GM21528 (cell line): Measurements from ENCODE around the gene INF2.
A peak's percentile ranks its signal among the peaks of the same experiment; 100 is the strongest.
"Not testable (repeated sequence)": the region's sequence is repeated elsewhere in the genome, so short reads cannot be mapped to it uniquely, and the experiment has no call there.

Experiments
- ATAC-seq: cut with Tn5 transposase; IDR thresholded peaks from one replicate; pipeline ENCODE4 v1.9.1; 2021; ENCODE audit warnings: mild to moderate bottlenecking, moderate library complexity; ENCODE audit not compliant: unreplicated experiment, low FRiP score

The INF2 gene

DNA sequence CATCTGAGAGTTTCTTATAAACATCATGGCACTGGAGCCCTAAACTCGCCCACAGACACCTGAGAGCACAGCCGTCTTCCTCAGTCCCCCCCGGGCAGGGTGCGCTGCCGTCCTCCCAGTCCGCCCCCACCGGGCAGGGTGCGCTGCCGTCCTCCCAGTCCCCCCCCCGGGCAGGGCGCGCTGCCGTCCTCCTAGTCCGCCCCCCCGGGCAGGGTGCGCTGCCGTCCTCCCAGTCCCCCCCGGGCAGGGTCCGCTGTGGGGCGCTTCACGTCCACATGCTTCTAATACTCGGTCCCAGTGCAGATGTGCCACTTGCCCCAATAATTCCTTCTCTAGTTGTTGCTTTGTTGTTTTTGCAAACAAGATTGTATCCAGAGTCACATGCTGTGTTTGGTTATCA lies 27.7 kb downstream of the INF2 start:
- no peak for ATAC-seq

DNA sequence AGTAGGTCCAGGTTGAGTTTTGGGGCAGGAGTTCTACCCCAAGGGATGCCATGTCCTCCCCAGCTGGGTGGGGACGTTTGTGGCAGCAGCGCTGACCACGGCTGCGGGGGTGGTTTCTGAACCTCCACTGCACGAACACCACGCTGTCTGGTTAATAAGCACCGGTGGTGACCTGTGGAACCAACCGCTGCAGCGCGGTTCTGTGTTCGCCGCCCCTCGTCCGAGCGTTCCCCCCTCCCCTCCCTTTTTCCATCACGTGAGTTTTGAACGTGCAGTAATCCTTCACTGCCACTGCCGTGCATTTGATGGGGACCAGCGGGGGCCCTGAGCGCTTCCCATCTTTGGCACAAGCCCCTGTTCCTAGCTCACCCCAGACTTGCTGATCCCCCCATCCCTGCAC lies 28.2 kb downstream of the INF2 start:
- ATAC-seq = no peak

DNA sequence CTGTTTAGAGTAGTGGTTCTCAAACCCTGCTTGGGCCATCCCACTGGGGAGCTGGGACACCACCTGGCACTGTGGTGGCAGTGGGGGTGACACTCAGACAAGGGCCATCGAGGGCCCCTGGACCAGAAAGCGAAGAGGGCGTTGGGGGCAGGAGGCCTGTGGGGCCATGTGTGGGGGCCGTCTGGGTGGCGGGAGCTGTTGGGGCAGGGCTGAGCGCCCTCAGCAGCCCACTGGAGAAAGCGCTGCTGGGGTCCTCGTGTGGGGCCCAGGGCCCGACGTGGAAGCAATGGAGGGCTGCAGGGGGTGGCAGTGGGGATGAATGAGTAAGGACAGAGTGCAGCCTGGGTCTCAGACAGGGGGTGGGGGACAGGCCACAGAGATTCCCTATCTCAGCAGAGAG lies 28.7 kb downstream of the INF2 start:
- ATAC-seq = no peak

DNA sequence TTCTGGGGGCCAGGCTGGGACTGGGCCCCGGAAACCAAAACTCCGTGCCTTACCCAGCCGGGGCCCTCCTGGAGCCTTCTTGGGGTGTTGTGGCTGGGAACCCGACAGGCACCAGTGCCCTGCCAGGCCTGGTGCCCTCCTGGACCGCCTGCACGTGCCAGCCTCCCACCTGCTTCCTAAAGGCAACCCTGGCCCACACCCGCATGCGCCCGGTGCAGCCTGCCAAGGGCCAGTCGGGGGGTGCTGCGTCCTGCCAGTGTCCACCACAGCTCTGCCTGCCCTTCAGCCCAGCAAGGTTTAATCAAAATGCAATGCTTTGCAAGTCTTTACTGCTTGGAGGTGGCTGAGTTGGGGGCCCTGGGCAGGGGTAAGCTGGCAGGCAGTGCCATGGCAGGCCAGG lies 29.5 kb downstream of the INF2 start:
- ATAC-seq = no peak

DNA sequence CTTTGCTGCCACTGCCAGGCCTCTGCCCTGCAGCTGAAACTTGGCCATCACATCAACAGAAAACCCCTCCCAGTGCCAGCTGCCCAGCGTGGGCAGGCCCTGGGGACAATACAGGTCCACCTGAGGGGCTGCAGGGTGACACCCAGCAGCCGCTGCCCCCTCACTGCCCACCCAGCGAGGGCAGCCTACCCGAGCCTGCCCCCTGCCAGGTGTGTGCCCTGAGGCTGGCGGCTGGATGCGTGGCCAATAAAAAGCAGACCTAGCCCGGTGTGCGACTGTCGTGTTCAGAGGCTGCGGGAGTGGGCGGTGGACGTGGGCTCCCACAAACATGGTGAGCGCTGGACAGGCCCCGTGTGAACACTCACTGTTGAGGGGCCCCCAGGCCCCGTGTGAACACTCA lies 29.9 kb downstream of the INF2 start:
- no peak for ATAC-seq

DNA sequence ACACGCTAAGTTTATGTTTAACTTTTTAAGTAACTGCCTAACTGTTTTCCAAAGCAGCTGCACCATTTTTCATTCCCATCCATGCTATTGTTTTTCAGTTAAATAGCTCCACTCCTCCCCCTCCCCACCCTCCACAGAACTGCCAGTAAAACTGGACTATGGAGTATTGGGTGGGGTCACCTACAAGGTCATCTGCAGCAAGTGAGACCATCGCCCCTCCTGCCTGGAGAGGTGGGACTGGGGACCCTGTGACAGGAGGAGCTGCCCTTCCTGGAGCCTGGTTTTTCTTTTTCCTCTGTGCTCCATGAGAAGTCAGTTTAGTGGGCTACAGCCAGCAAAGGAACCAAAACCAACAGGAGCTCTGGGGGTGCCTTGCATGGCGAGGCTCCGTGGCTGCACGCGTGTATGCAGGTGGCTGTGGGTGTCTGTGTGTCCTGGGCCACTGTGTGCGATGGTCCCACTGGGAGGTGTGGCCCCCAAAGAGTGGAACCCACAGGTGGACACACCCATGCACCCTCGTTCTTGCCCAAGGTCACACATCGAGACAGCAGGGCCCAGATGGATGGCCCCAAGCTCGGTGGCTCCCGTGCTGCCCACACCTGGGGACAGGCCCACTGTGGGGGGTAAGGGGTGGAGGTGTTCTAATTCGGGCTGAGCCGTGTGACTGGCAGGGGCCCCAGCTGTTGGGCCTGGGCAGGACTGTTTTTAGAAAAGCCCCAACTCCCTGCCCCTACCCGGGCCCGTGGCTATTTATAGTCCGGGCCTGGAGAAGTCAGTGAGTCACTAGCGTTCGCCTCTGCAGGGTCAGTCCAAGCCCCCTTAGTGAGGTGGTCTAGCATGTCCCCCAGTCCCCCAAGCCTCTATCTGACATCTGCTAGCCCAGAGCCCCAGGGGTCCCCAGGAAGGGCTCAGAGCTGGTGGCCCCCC lies 32.4 kb downstream of the INF2 start:
- no peak for ATAC-seq

DNA sequence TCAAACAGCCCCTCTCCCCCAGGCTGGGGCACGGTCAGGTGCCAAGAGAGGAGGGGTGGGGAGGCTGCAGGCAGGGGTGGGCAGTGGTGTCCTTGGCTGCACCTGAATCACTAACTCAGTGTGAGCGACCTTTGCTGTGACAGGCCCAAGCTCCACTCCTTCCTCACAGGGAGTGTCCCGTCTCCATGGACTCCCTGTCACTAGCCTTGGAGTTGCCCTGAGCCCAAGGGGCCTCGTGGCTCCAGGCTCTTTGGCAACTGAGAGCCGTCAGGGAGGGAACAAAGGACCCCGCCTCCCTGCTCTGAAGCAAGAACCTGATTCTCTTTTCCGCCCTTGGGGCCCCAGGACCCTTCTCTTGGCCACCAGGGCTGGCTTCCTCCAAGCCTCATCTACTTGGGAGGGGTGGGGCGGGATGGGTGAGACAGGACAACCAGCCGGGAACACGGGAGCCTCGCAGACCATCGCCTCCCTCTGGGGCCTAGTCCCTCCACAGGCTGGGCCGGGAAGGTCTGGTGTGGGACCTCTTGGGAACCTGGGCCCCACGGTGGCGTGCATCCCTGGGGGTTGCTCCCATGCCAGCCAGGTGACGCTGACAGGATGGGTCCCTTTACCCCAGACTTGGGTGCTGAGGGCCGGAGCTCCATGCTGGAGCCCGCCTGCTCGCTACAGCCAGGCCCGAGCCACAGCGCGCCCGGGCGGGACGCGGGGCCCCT lies 33.7 kb downstream of the INF2 start:
- ATAC-seq = no peak

DNA sequence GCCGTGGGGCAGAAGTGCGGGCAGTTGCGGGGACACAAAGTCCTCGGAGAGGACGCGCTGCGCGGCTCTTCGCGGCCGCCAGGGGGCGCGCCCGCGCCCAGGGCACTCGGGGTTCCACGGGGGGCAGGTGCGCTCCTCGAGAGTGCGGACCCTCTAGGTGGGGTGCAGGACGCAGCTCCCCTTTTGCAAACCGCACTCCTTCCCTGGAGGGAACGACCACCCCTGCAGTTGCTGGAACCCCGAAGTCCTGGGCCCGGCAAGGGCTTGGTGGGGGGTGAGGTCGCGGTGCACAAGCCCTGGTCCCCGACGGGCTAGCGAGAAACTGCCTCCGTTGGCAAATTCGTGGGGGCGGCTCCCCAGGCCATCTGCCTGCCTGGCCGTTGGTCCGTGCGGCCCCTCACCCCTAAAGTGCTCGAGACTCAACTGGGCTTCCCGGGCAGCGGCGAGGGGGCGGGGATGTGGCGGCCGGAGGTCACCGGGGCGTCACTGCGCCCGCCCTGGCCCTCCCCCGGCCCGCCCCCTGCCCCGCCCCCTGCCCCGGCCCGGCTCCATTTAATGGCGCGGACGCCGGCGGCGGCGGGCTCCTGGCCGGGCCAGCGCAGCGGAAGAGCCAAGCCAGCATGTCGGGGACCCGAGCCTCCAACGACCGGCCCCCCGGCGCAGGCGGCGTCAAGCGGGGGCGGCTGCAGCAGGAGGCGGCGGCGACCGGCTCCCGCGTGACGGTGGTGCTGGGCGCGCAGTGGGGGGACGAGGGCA lies 34.4 kb downstream of the INF2 start, which contains the start of gene ADSS1:
Gene ADSS1, plus strand, starts transcription at position 579 of the 756 bp plus-strand sequence. Its CDS starts 42 bp downstream, at position 621.
- peak; percentile 57 for ATAC-seq

DNA sequence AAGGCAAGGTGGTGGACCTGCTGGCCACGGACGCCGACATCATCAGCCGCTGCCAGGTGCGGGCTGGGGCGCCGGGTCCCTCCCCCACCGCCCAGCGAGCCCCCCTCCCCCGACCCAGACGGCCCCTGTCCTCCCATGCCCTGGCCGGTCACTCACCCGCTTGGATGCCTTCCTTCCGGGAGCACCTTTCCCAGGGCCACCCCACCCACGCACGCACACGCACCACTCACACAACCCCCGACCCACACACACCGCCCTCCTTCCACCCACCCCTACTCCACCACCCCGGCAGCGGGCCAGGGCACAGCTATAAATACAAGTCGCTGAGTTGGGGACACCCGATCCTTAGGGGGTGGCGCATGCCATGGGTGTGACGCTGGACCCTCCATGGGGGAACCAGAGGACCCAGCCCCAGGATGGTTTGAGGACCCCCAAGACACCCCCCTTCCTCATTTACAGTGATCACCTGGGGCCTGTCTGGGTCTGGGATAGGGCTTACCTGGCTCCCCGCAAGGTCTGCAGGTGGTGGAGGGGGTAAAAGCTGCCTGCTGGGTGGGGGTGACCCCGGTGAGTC lies 35.1 kb downstream of the INF2 start:
- no peak for ATAC-seq

DNA sequence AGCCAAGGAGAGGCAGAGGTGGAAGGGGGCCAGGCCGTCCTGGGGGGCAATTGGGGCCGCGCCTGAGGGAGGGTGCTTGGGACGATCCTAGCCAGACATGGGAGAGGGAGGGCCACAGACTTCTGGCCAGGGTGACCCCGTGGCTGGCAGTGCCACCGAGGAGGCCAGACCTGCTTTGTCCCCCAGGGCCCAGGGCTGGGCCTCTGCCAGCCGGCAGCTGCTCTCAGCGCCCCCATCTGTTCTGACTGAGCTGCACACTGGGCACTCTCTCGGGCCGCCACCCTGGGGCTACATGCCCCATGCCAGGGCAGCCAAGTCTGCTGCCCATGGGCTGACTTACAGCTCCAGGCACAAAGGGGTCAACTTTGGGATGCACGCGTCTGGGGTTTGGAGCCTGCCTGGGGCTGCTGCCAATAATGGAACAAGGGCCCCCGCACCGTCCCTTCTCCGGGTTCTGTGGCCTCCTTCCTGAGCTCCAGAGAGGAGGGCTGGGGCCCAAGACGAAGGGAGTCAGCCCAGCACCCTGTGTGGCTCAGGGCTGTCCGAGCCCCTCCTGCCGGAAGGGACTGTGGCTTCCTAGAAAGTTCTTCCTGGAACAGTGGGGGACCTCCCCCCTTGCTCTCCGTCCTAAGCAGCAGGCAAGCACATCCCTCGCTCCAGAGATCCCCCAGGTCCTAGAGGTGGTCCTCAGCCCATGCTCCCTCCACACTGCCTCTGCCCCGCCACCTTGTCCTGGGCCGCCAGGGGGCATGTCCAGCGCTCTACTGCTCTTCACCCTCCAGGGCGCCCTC lies 35.8 kb downstream of the INF2 start:
- no peak for ATAC-seq

DNA sequence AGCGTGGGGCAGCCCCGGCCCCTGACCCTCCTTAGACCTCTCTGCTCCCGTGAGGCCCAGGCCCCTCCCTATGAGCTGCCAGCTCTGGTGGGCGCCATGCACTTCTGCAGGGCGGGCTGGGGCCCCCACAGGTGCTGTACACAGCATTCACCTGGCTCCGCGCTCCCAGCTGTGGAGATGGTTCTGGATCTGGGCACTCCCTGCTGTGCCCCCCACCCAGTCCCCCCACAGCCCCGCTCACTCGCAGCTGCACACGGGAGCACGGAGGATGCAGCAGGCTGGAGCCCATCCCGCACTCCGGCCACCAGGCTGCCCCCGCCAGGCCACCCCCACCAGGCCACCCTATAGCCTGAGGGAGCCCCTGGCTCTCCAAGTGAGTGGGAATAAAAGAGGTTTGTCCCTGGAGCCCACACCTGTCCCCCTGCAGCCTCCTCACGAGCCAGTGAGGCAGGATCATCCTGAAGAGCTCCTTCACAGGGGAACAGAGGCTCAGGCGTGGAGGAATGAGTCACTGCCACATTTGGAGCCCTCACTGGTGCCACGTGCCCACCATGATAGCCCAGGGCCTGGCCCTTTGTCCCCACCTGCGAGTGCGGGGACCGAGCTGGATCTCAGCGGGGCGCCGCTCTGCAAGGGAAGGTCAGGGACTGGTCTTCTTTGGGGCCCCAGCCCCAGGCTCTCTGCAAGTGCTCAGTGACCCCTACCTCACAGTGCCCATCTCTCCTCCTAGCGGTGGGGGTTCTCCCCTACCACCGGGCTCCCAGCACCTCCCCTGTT lies 36.5 kb downstream of the INF2 start:
- ATAC-seq = no peak

DNA sequence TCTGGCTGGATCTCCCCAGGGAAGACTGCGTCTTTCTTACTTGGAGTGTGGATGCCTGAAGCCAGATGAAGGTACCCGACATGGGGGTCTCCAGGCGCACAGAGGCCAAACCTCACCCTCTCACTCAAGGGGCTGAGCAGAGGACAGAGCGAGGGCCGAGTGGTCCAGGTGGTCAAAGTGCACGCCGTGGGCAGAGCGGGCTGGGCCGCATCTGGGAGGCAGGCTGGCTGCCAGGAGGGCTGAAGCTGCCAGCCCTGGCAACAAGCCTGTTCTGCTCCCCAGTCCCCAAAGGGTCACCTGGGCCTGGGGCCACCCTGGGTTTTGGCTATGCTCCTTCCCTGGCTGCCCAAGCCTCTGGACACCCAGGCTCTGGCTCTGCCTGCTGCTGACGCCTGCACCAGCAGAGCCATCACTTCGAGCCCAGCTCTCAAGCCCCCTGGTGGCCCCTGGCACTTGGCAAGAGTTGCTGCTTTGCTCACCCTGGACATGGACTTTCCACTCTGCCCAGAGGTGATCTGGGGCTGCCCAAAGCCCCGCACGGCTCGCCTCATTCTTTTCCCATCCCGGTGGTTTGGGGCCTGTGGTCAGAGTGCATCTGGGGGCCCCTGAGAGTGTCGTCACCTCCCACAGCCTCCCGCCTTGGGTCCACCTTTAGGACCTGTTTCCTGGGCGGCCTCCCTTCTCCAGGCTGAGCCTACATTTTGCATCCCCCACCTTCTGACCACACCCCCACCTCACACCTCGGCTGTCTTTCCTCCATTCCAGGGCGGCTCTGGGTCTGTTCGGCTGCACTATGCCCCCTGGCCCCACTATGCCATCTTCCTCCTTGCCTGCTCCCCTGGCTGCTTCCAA lies 37.4 kb downstream of the INF2 start:
- no peak for ATAC-seq

DNA sequence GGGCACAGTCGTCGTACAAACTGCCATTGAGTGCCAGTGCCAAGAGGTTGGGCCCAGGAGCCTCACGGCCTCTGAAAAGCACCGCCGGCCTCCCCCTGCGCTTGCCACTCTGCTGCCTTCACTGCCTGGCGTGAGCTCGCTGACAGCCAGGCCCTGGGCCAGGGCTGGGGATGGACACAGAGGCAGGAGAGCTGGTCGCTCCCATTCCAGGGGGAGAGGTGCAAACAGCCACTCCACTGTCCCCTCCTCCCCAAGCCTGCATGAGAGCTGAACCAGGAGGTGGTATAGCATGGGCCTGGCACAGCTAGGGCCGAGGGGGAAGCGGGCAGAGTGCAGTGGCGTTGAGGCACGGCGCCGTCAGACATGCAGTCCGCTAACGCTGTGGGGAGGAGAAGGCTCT lies 39.2 kb downstream of the INF2 start:
- no peak for ATAC-seq

DNA sequence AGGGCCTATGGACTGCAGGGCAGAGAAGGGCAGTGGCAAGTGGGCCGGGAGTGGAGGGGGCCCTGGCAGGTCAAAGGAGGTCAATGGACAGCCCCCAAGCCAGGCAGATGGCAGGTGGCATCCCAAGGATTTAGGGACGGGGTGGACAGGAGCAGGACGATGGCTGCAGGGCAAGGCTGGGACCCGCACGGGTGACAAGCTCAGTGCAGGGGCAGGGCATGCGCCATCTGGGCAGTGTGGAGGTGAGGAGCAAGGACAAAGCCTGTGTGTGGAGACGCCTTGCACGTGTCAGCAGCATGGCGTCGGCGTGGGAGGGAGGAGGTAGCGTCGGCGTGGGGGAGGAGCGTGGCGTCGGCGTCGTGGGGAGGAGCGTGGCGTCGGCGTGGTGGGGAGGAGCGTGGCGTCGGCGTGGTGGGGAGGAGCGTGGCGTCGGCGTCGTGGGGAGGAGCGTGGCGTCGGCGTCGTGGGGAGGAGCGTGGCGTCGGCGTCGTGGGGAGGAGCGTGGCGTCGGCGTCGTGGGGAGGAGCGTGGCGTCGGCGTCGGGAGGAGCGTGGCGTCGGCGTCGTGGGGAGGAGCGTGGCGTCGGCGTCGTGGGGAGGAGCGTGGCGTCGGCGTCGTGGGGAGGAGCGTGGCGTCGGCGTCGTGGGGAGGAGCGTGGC lies 39.9 kb downstream of the INF2 start:
- ATAC-seq = not testable (repeated sequence)

DNA sequence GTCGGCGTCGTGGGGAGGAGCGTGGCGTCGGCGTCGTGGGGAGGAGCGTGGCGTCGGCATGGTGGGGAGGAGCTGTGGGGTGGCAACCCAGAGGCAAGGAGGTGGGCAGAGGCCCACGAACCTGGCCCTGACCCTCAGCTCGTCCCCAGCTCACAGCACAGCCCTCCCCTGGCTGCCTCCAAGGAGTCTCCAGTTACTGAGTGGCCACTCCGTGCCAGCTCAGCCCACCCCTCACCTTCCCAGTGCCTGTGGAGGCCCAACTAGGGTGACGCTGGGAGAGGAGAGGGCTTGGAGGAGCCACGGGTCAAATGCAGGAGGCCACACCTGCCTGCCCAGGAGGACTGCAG lies 40.4 kb downstream of the INF2 start:
- no peak for ATAC-seq

DNA sequence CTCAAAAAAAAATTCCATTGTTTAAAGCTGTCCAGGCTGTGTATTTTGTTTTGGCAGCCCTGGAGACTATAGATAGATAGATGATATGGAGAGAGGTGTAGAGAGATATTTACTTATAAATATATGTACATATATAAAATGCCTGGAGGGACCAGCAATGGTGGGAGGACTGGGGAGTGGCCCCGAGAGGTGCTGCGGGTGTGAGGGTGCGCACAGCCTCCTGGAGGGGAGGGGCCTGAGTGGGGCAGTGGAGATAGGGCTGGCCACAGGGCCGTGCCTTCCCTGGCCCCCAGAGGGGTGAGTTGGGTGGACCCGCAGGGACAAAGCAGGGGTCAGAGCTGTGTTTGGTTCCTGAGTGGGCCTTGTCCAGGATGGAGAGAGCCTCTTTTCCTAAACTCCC lies 41.1 kb downstream of the INF2 start:
- ATAC-seq = no peak

DNA sequence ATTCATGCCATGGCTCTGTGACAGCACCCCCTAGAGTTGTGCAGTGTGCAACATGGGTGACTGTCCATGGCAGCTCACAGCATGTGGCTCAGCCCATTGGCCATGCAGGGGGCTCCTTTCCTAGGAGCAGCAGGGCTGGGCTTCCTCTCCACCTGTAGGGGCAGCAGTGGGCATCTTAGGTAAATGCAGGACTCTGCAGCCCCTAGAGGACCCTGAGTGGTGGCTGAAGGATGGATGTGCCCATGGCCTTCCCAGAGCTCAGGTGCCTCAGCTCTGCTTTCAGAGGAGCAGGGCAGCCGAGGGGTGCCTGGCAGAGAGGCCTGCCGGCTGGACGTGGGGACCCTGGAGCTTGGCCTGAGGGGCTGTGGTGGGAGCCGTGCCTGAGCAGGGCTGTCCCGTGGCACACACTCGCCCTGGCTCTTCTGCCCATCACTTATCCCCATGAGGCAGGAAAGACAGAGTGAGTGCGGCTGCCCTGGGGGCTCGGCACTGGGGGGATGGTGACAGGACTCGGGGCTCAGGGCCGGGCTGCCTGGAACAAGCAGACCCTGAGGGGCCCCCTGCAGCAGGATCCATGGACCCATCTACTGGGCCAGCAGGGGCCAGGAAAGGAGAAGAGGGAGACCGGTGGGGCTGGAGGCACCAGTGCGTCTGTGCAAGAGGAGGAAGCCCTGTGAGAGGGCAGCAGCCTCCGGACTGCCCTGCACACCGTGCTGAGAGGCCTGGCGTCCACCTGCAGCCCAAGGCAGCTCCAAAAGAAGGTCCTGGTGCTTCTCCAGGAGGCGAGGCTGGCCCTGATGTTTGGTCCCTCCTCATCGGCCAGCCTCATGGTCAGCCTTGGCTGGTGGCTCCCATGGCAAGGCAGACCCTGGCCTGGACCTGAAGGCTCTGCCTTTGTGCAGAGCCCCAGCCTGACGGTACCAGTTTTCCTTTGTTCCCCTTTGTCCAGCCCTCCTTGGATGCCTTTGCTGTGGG lies 42.2 kb downstream of the INF2 start:
- ATAC-seq = no peak
